Panc1 (cell line): ENCODE data around the gene TTC23. TPM values are rescaled to one million over a fixed set of nuclear protein-coding genes. Genes with fewer than 3 reads are reported as not detected.

Experiments
- ATAC-seq: fragments of 200-7000 bp; cut with Tn5 transposase; 2 replicates; pipeline ENCODE4 v1.9.1; 2020; ENCODE audit warnings: mild to moderate bottlenecking, moderate library complexity
- Bru-seq: library from RNA; stranded (reverse); fragments of 400-500 nt; gene quantifications from one replicate; lab custom pipeline; 2021; lab: Mats Ljungman, UMichigan
- BruChase-seq, 2 experiments: library from RNA; stranded (reverse); fragments of 400-500 nt; gene quantifications; one replicate each; lab custom pipeline; 2021; lab: Mats Ljungman, UMichigan
- BruUV-seq: library from RNA; stranded (reverse); fragments of 400-500 nt; replicated peaks from 2 replicates; lab custom pipeline; 2021; lab: Mats Ljungman, UMichigan
- CTCF ChIA-PET: fragments of 300-600 bp; sonication (Branson Sonifier 250); formaldehyde crosslinking; loops from one replicate; lab custom pipeline; 2022; ENCODE audit warnings: antibody characterized with exemption; lab: Charles Lee
- POLR2A ChIA-PET: fragments of 300-600 bp; sonication (Branson Sonifier 250); formaldehyde crosslinking; loops from one replicate; lab custom pipeline; 2022; ENCODE audit warnings: antibody characterized with exemption; lab: Charles Lee
- DNase-seq: peaks from one replicate; pipeline ENCODE4 v3.0.0-alpha.2; 2010; ENCODE audit warnings: low read depth, low spot score
- H3K27ac ChIP-seq: 2 replicates; pipeline ENCODE4 v1.5.1; 2011; ENCODE audit warnings: mild to moderate bottlenecking, low read length, inconsistent platforms
- H3K27me3 ChIP-seq: fragments of 200-500 bp; sonication (Bioruptor generic); 2 replicates; pipeline ENCODE4 v1.6.0; 2014; ENCODE audit warnings: low read length, inconsistent platforms; ENCODE audit not compliant: control insufficient read depth, insufficient read depth
- H3K36me3 ChIP-seq: fragments of 200-500 bp; sonication (Bioruptor generic); 2 replicates; pipeline ENCODE4 v1.5.1; 2014; ENCODE audit warnings: inconsistent platforms, mild to moderate bottlenecking, low read length, moderate library complexity; ENCODE audit not compliant: control insufficient read depth, insufficient read depth
- H3K4me1 ChIP-seq: 2 replicates; pipeline ENCODE4 v1.5.1; 2011; ENCODE audit warnings: inconsistent platforms, mild to moderate bottlenecking, low read length, moderate library complexity; ENCODE audit not compliant: control insufficient read depth, insufficient read depth
- H3K4me3 ChIP-seq, 2 experiments: 2 replicates each; pipeline ENCODE4 v1.5.1; 2011 to 2012; ENCODE audit warnings: low read depth in 2 of 2, low read length in 2 of 2, mild to moderate bottlenecking in 2 of 2, inconsistent platforms in 1 of 2, moderate library complexity in 1 of 2
- H3K9me3 ChIP-seq: fragments of 200-500 bp; sonication (Bioruptor generic); 2 replicates; pipeline ENCODE4 v1.5.1; 2014; ENCODE audit warnings: low read depth, mild to moderate bottlenecking, inconsistent platforms, low read length, moderate library complexity; ENCODE audit not compliant: control insufficient read depth, insufficient read depth
- CTCF ChIP-seq: fragments of 450-650 bp; IDR thresholded peaks from 2 replicates; pipeline ENCODE4 v1.5.1; 2017; ENCODE audit warnings: mild to moderate bottlenecking
- POLR2AphosphoS5 ChIP-seq: IDR thresholded peaks from 2 replicates; pipeline ENCODE4 v1.6.1; 2012; ENCODE audit warnings: mild to moderate bottlenecking, low read depth, low read length, moderate library complexity
- REST ChIP-seq, 2 experiments: IDR thresholded peaks; 2 replicates each; pipeline ENCODE4 v1.6.1; 2011 to 2012; ENCODE audit warnings: low read depth in 2 of 2, control low read depth in 1 of 2, low read length in 1 of 2, mild to moderate bottlenecking in 1 of 2, moderate library complexity in 1 of 2; ENCODE audit not compliant: insufficient read depth in 1 of 2
- SIN3A ChIP-seq: IDR thresholded peaks from 2 replicates; pipeline ENCODE4 v1.6.1; 2012; ENCODE audit warnings: low read depth, mild to moderate bottlenecking, low read length, moderate library complexity, borderline replicate concordance; ENCODE audit not compliant: insufficient read depth
- TCF7L2 ChIP-seq: IDR thresholded peaks from 2 replicates; pipeline ENCODE4 v1.6.1; 2011; ENCODE audit warnings: mild to moderate bottlenecking, low read depth, low read length, inconsistent platforms
- in situ Hi-C: cut with HindIII; loops from 2 replicates; pipeline ENCODE4 v1.10.0; 2016; ENCODE audit warnings: low sequenced_read_pairs, low pct_unique_long_range_greater_than_20kb
- intact Hi-C: fragments of 100-400 bp; cut with micrococcal nuclease; formaldehyde crosslinking; loops from one replicate; pipeline ENCODE4 v1.10.0; 2022; ENCODE audit not compliant: unreplicated experiment
- long read RNA-seq: library from polyadenylated mRNA; unstranded; transcript quantifications from one replicate; pipeline ENCODE4 v2.0.0, GENCODE V29; 2021; ENCODE audit not compliant: unreplicated experiment
- polyA plus RNA-seq: library from polyadenylated mRNA; unstranded; fragments of >200 nt; gene quantifications from one replicate; pipeline ENCODE4 v1.2.1, GENCODE V29; 2012; ENCODE audit warnings: missing spikeins; ENCODE audit not compliant: insufficient read length
- total RNA-seq: library from RNA; stranded (reverse); gene quantifications from one replicate; pipeline ENCODE4 v1.2.1, GENCODE V29; 2021; ENCODE audit not compliant: unreplicated experiment

The TTC23 gene
- 21.7 TPM for total RNA-seq
- 14.2 TPM for polyA plus RNA-seq
- percentile 72 among the genes with signal in this experiment for Bru-seq, nascent RNA
- percentile 58 among the genes with signal in this experiment for BruChase-seq, experiment 1, labeled RNA remaining after a 2-hour chase
- percentile 62 among the genes with signal in this experiment for BruChase-seq, experiment 2, labeled RNA remaining after a 6-hour chase
- long read RNA-seq, partial matches to known transcripts: 4 of 24 reads
- long read RNA-seq, other reads (novel, unspliced or antisense): 20 of 24 reads

- Histone ChIP-seq H3K27me3 (no peaks in the 10 kb centered on the region), H3K27ac (peak within 1 kb of the TSS; percentile 100), H3K9me3 (no peaks in the 10 kb centered on the region), H3K4me1 (peaks cover 38% of the 10 kb centered on the region), H3K4me3 (peak within 1 kb of the TSS; percentile 87 to 96), H3K36me3 (peaks cover 4% of the 10 kb centered on the region)
- in situ Hi-C loops: no loop called here
- ChIA-PET CTCF (no interaction called here), POLR2A (no interaction called here)
- intact Hi-C loops: no loop called here
- ATAC-seq: peak; percentile 68
- TF ChIP-seq CTCF (no peak), POLR2AphosphoS5 (peak; percentile 59), REST (IDR thresholded peaks at IDR 0.05; ENCODE audit: insufficient read depth in 1 of 2, low read depth in 2 of 2, low read length in 1 of 2) (no peak), TCF7L2 (0 out of 2 replicates have a peak, but pooled peaks have one; percentile 35)
- DNase-seq: peak; percentile 72
- BruUV-seq: no TSS peak
Measured at GRCh38 chr15:99249270-99249841, at the start of gene TTC23. TSS of gene TTC23 (minus strand) at chr15:99249581. CDS start at chr15:99228712, 20,869 bp downstream.

GRCh38 chr15:99296386-99296785 lies 47.0 kb upstream of the TTC23 start:
- no TSS peak for BruUV-seq
- Histone ChIP-seq H3K4me1 (no peaks in the 10 kb centered on the region), H3K9me3 (no peaks in the 10 kb centered on the region), H3K27ac (no peak overlapping the region), H3K4me3 (no peak overlapping the region), H3K36me3 (no peaks in the 10 kb centered on the region), H3K27me3 (no peaks in the 10 kb centered on the region)
- ChIA-PET CTCF (no interaction called here), POLR2A (no interaction called here)
- DNase-seq: no peak
- in situ Hi-C loops (no loop called here), intact Hi-C loops (no loop called here)
- TF ChIP-seq SIN3A (no peak), POLR2AphosphoS5 (no peak), REST (IDR thresholded peaks at IDR 0.05; ENCODE audit: insufficient read depth in 1 of 2, low read depth in 2 of 2, low read length in 1 of 2) (no peak), TCF7L2 (no peak), CTCF (no peak)
- no peak for ATAC-seq
